H54 (cell line): ENCODE results near the gene PCDHB12.
"Not testable (repeated sequence)": the region's sequence is repeated elsewhere in the genome, so short reads cannot be mapped to it uniquely, and the experiment has no call there.

Experiments used
- DNase-seq: peaks from one replicate; pipeline ENCODE4 v3.0.0; 2011; ENCODE audit warnings: low spot score, mixed read lengths; ENCODE audit not compliant: insufficient read length
- FAIRE-seq: peaks from 3 replicates; lab custom pipeline; 2011; peaks lifted over from hg19 to GRCh38; lab: Jason Lieb, UNC
- POLR2A ChIP-seq: IDR thresholded peaks from 2 replicates; pipeline ENCODE4 v1.6.1; 2011; ENCODE audit warnings: low read depth, mild to moderate bottlenecking, low read length

PCDHB12 gene

GRCh38 chr5:141234109-141234667 lies 25.7 kb downstream of the PCDHB12 start:
- no peak for FAIRE-seq
- TF ChIP-seq POLR2A, result no peak
- DNase-seq, result no peak

- not testable (repeated sequence) for DNase-seq, FAIRE-seq
Measured at GRCh38 chr5:141235922-141236321, 27.4 kb downstream of the PCDHB12 start.

DNA sequence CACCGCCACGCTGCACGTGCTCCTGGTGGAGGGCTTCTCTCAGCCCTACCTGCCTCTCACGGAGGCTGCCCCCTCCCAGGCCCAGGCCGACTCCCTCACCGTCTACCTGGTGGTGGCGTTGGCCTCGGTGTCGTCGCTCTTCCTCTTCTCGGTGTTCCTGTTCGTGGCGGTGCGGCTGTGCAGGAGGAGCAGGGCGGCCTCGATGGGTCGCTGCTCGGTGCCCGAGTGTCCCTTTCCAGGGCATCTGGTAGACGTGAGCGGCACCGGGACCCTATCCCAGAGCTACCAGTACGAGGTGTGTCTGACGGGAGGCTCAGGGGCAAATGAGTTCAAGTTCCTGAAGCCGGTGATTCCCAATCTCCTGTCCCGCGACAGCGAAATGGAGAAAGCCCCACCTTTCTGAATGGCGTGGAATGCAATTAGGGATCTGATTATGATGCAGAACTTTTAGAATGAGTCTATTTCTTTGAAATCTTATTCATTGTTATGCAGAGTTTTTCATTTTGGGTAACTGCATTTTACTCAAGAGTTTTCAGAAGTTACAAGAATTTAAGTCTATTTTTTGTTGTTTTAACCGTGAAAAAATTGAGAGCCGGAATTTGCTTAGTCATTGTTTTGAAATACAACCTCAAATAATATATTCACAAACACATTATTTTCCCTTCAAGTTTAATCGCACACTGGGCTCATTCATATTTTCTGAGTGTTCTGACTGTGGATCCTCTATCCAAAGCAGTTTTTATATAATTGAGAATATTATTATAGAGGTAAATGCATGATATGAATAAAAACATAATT lies 28.2 kb downstream of the PCDHB12 start:
- no peak for TF ChIP-seq POLR2A
- DNase-seq, result no peak
- no peak for FAIRE-seq

DNA sequence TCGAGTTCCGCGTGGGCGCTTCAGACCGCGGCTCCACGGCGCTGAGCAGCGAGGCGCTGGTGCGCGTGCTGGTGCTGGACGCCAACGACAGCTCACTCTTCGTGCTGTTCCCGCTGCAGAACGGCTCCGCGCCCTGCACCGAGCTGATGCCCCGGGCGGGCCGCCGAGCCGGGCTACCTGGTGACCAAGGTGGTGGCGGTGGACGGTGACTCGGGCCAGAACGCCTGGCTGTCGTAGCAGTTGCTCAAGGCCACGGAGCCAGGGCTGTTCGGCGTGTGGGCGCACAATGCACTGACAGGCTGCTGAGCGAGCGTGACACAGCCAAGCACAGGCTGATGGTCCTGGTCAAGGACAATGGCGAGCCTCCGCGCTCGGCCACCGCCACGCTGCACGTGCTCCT lies 33.0 kb downstream of the PCDHB12 start:
- no peak for DNase-seq
- no peak for TF ChIP-seq POLR2A
- no peak for FAIRE-seq

GRCh38 chr5:141245250-141245717 lies 36.8 kb downstream of the PCDHB12 start, which contains the start of gene PCDHB15:
PCDHB15 (plus strand) TSS chr5:141245395; CDS start chr5:141245579, 184 bp downstream.
- TF ChIP-seq POLR2A, result no peak
- DNase-seq, result no peak
- FAIRE-seq, result no peak

GRCh38 chr5:141246971-141247370 lies 38.5 kb downstream of the PCDHB12 start:
- FAIRE-seq, DNase-seq: not testable (repeated sequence)

GRCh38 chr5:141247434-141247833 lies 38.9 kb downstream of the PCDHB12 start:
- FAIRE-seq, result not testable (repeated sequence)

DNA sequence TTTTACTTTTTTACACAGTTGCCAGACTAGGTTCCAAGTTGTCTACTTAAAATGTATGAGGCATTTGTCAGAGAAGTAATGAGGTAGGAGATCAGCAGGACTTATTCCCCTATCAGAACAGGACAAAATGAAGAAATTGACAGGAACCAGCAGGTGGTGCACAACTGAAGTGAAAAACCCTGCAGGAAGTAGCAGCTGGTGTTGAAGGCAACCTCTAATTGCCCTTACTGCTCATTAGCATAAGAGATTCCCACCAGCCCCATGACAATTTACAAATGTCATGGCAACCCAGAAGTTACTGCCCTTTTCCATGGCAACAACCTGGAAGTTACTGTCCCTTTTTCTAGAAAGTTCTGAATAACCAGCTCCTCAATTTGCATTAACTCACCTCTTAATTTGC lies 42.1 kb downstream of the PCDHB12 start:
- FAIRE-seq (no peak), DNase-seq (no peak)
- TF ChIP-seq POLR2A, result no peak

More at GRCh38 chr5:141247434-141247833, 38.9 kb downstream of the PCDHB12 start:
- not testable (repeated sequence) for DNase-seq

GRCh38 chr5:141258464-141258863 lies 49.9 kb downstream of the PCDHB12 start:
- no peak for DNase-seq
- TF ChIP-seq POLR2A, result no peak
- no peak for FAIRE-seq

DNA sequence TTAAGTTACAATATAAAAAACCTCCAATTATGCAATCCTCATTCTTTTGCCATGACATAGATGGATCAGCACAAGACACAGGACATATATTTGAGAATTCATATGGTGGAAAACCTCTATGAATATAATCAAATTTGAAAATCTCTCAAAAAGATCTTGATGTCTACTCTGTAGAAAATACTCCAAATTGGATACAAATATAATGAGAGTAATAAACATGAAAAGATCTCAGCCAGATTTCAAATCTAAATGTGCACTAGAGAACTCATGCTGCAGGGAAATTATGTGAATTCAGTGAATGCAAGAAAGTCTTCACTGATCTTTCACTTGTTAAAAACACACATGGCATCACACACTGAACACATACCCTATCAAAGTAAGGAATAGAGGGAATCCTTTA lies 50.4 kb downstream of the PCDHB12 start:
- no peak for TF ChIP-seq POLR2A
- FAIRE-seq (no peak), DNase-seq (no peak)

DNA sequence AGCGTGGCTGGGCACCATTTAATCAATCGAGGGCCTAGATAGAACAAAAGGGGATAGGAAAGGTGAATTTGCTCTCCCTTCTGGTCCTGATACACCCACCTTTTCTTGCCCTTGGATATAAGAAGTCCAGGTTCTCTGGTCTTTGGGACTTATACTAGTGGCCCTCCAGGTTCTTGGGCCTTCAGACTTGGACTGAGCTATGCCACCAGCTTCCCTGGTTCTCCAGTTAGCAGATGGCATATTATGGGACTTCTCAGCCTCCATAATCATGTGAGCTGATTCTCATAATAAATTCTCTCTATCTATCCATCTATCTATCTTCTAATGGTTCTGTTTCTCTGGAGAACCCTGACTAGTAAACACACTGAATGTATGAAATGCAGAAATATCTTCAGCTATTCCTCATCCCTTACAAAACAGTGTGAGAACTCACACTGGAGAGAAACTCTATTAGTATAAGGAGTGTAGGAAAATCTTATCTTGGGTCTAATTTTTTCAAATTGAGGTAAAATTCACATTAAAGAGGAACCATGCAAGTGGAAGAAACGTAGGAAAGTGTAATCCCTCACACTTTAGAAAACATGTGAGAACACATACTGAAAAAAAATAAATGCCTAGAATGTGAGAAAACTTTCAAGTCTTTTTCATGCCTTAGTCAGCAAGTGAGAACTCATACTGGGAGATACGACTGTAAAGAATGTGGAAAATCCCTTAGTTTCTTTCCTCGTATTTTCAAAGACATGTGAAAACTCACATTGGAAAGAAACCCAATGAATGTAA lies 52.1 kb downstream of the PCDHB12 start:
- TF ChIP-seq POLR2A, result no peak
- FAIRE-seq (no peak), DNase-seq (no peak)

DNA sequence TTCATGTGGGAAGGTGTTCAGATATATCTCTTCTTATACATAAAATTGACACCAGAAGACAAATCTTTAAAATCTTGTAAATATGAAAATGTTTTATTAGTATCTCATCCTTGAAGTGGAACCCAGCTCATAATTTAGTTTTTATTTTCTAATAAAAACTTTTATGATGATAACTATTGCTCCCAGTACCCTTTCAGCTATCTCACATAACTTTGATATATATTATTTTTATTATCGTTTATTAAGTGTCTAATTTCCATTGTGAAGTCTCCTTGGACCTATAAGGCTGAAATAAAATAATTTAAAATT lies 52.7 kb downstream of the PCDHB12 start:
- no peak for FAIRE-seq

More for the DNA sequence above, 52.7 kb downstream of the PCDHB12 start:
- no peak for TF ChIP-seq POLR2A
- DNase-seq, result no peak
